GM12873 (cell line): ENCODE data around the gene GRB2.

Source experiments
- CTCF ChIP-seq: IDR thresholded peaks from 2 replicates; pipeline ENCODE4 v1.5.1; 2012; ENCODE audit warnings: low read depth, mild to moderate bottlenecking, moderate library complexity, low read length, control low read depth; ENCODE audit not compliant: insufficient read depth; ENCODE audit errors: missing control alignments

Gene GRB2

DNA sequence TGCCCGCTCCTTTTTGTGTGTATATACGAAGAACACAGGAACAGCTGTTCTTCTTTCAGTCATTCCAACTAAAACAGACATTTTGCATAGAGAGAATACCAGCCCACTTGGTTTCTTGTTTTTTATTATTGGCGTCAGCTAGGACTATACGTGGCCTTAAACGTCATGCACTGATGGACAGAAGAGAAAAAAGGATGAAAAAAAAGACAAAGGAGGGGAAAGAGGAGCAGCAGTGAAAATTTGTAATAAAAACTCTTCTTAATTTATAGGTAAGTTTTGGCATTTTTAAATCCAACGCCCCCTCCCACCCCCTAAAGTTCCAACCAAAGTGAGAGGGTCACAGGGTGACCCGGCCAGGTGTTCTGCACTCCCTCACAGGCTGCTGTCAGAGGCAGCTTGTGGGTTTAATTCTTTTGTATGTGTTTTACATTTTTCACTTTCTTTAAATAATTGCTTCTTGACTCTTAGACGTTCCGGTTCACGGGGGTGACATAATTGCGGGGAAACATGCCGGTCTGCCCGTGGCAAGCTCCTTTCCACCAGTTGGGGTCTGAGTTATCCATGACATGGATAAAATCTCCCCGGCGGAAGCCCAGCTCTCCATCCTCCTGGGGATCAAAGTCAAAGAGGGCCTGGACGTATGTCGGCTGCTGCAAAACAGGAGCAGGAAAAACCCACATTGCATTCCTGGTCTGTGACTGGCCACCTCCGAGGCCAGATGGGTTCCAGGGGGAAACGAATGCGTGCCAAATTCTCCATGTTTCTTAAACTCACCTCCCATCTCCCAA, 85.4 kb downstream of the GRB2 start:
- TF ChIP-seq CTCF: no peak

DNA sequence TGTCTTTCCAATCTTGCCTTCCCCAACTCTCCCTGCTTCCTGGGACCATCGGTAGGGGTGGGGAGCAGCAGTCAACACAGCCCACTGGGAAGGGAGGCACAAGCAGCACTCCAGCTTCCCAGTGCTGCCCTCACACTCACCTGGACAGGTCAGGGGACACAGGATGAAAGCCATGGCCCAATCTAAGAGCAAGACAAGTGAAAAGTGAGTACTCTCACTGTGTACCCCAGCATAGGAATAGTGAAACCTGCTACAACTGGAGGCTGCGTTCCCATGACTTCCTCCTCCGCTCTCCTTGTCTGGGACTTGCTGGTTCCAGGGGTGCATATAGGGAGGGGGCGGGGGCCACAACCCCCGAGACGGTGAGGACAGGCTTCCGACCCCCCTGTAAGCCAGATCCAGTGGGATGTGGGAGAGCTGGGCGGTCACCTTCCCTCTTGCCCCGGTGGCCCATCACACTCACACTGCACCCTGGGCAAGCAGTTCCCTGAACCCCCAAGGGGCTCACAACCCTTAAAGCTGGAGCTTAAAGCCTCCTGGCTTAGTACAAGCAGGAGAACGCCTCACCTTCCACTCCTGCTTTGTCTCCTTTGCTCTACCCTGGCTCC, 86.8 kb downstream of the GRB2 start:
- TF ChIP-seq CTCF: no peak

GRCh38 chr17:75318211-75318610, 87.3 kb downstream of the GRB2 start:
- no peak for TF ChIP-seq CTCF

- no peak for TF ChIP-seq CTCF
Measured at GRCh38 chr17:75317671-75318070, 87.8 kb downstream of the GRB2 start.

DNA sequence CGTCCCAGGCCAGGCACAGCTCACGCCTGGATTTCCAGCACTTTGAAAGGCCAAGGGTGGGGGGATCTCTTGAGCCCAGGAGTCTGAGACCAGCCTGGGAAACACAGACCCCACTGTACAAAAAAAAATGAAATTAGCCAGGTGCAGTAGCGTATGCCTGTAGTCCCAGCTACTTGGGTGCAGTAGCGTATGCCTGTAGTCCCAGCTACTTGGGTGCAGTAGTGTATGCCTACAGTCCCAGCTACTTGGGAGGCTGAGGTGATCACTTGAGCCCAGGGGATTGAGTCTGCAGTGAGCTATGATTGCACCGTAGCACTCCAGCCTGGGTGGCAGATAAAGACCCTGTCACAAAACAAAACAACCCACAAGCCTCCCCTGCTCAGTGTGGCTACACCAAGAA, 89.2 kb downstream of the GRB2 start:
- no peak for TF ChIP-seq CTCF

GRCh38 chr17:75315541-75316243, 89.8 kb downstream of the GRB2 start:
- no peak for TF ChIP-seq CTCF

GRCh38 chr17:75313941-75314551, 91.4 kb downstream of the GRB2 start:
- no peak for TF ChIP-seq CTCF
